Neural progenitor cell (in vitro differentiated cells): ENCODE data around the gene GNL3. TPM values are rescaled to one million over a fixed set of nuclear protein-coding genes. Genes with fewer than 3 reads are reported as not detected.

Experiments used
- DNase-seq: peaks from one replicate; pipeline ENCODE4 v3.0.0-alpha.2; 2016; ENCODE audit warnings: low spot score
- H2AFZ ChIP-seq: fragments of 200-600 bp; sonication (generic); replicated peaks from 2 replicates; pipeline ENCODE4 v1.6.1; 2016; ENCODE audit warnings: antibody characterized with exemption
- H3F3A ChIP-seq: fragments of 200-600 bp; sonication (generic); 2 replicates; pipeline ENCODE4 v1.6.1; 2016; ENCODE audit warnings: antibody characterized with exemption, low read depth
- H3K27ac ChIP-seq: fragments of 200-600 bp; sonication (generic); 2 replicates; pipeline ENCODE4 v1.5.1; 2016; ENCODE audit warnings: mild to moderate bottlenecking
- H3K27me3 ChIP-seq: fragments of 200-600 bp; sonication (generic); 2 replicates; pipeline ENCODE4 v1.6.1; 2016; ENCODE audit warnings: mild to moderate bottlenecking, moderate library complexity
- H3K36me3 ChIP-seq: fragments of 200-600 bp; sonication (generic); 2 replicates; pipeline ENCODE4 v1.5.1; 2016
- H3K4me1 ChIP-seq: fragments of 200-600 bp; sonication (generic); 2 replicates; pipeline ENCODE4 v1.6.1; 2016; ENCODE audit warnings: mixed run types
- H3K4me2 ChIP-seq: fragments of 200-600 bp; sonication (generic); 2 replicates; pipeline ENCODE4 v1.6.1; 2016
- H3K4me3 ChIP-seq: fragments of 200-600 bp; sonication (generic); 2 replicates; pipeline ENCODE4 v1.5.1; 2016
- H3K79me2 ChIP-seq: fragments of 200-600 bp; sonication (generic); 2 replicates; pipeline ENCODE4 v1.6.1; 2016; ENCODE audit warnings: low read depth
- H3K9ac ChIP-seq: fragments of 200-600 bp; sonication (generic); 2 replicates; pipeline ENCODE4 v1.6.1; 2016
- H3K9me3 ChIP-seq: fragments of 200-600 bp; sonication (generic); 2 replicates; pipeline ENCODE4 v1.5.1; 2016; ENCODE audit warnings: low read depth
- H4K20me1 ChIP-seq: fragments of 200-600 bp; sonication (generic); 2 replicates; pipeline ENCODE4 v1.6.1; 2016; ENCODE audit warnings: low read depth
- H3K27ac Mint-ChIP-seq: 3 replicates; pipeline ENCODE4 v1.8.0; 2021; ENCODE audit warnings: mixed read lengths
- H3K27me3 Mint-ChIP-seq: 2 replicates; pipeline ENCODE4 v1.8.0; 2022; ENCODE audit warnings: low read depth, mild to moderate bottlenecking, inconsistent platforms, moderate library complexity, mixed read lengths; ENCODE audit not compliant: insufficient read depth
- H3K36me3 Mint-ChIP-seq: 3 replicates; pipeline ENCODE4 v1.8.0; 2021; ENCODE audit warnings: mixed read lengths
- H3K4me1 Mint-ChIP-seq: 3 replicates; pipeline ENCODE4 v1.8.0; 2021; ENCODE audit warnings: mixed read lengths
- H3K4me3 Mint-ChIP-seq: 3 replicates; pipeline ENCODE4 v1.8.0; 2021; ENCODE audit warnings: mild to moderate bottlenecking, moderate library complexity, mixed read lengths
- H3K9me3 Mint-ChIP-seq: 3 replicates; pipeline ENCODE4 v1.8.0; 2020; ENCODE audit warnings: mixed read lengths
- EZH2 ChIP-seq: fragments of 200-600 bp; sonication (generic); IDR thresholded peaks from 2 replicates; pipeline ENCODE4 v1.6.1; 2017; ENCODE audit warnings: antibody characterized with exemption, mild to moderate bottlenecking, moderate library complexity
- EZH2phosphoT487 ChIP-seq: fragments of 200-600 bp; sonication (generic); IDR thresholded peaks from 2 replicates; pipeline ENCODE4 v1.6.1; 2017; ENCODE audit warnings: antibody characterized with exemption
- total RNA-seq: library from RNA; depleted of rRNA; stranded (reverse); fragments of >200 nt; gene quantifications from 2 replicates; pipeline ENCODE4 v1.2.3, GENCODE V29; 2015; ENCODE audit warnings: low replicate concordance
- TF ChIP-seq, protein P1 (sequence below): fragments of 200-600 bp; sonication (generic); IDR thresholded peaks from 2 replicates; pipeline ENCODE4 v1.5.1; 2017; ENCODE audit warnings: antibody characterized with exemption, mild to moderate bottlenecking

The GNL3 gene
- total RNA-seq, 1 donor from 2014 or later: 169 TPM

- no peak for DNase-seq
- peaks cover 22% of the 10 kb centered on the region for H3K36me3 Mint-ChIP-seq
- no peak overlapping the region for H3K27ac ChIP-seq
- no peak overlapping the region for H3K27ac Mint-ChIP-seq
- H3K4me2 ChIP-seq: no peak overlapping the region
- no peaks in the 10 kb centered on the region for H3K27me3 ChIP-seq
- H3K9me3 Mint-ChIP-seq: no peaks in the 10 kb centered on the region
- peaks cover 9% of the 10 kb centered on the region for H4K20me1 ChIP-seq
- H3K9me3 ChIP-seq: no peaks in the 10 kb centered on the region
- H3K4me1 ChIP-seq: peaks cover 9% of the 10 kb centered on the region
- no peak overlapping the region for H3K4me3 Mint-ChIP-seq
- no peak overlapping the region for H3K4me3 ChIP-seq
- H3K9ac ChIP-seq: no peak overlapping the region
- peaks cover 73% of the 10 kb centered on the region for H3K79me2 ChIP-seq
- no peak for TF ChIP-seq EZH2
- TF ChIP-seq EZH2phosphoT487: no peak
- TF ChIP-seq, protein P1, sequence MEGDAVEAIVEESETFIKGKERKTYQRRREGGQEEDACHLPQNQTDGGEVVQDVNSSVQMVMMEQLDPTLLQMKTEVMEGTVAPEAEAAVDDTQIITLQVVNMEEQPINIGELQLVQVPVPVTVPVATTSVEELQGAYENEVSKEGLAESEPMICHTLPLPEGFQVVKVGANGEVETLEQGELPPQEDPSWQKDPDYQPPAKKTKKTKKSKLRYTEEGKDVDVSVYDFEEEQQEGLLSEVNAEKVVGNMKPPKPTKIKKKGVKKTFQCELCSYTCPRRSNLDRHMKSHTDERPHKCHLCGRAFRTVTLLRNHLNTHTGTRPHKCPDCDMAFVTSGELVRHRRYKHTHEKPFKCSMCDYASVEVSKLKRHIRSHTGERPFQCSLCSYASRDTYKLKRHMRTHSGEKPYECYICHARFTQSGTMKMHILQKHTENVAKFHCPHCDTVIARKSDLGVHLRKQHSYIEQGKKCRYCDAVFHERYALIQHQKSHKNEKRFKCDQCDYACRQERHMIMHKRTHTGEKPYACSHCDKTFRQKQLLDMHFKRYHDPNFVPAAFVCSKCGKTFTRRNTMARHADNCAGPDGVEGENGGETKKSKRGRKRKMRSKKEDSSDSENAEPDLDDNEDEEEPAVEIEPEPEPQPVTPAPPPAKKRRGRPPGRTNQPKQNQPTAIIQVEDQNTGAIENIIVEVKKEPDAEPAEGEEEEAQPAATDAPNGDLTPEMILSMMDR: no peak
- peaks cover 4% of the 10 kb centered on the region for H3F3A ChIP-seq
- peaks cover 13% of the 10 kb centered on the region for H3K36me3 ChIP-seq
- H2AFZ ChIP-seq: no peak overlapping the region
- peaks cover 26% of the 10 kb centered on the region for H3K4me1 Mint-ChIP-seq
- peaks cover 2% of the 10 kb centered on the region for H3K27me3 Mint-ChIP-seq
These were observed 4.2 kb upstream of the GNL3 start for GRCh38 chr3:52681596-52681995.

DNA sequence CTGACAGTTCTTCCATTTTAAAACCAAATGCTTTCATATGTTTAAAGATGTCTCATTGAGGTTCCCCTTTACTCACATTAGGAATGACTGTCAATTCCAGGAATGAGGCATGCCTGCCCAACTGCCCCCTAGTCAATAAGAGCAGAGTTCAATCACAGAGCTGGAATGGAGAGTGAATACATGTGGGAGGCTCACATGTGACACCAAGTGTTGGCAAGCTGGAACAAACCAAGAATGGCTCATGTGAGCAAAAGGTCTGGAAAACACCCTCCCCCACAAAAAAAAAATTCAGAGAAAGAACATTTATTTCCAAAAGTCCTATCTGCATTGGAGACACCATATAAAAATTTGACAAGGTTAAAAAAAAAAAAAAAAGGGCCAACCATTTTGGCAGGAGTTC lies 3.8 kb upstream of the GNL3 start:
- no peak overlapping the region for H2AFZ ChIP-seq
- peaks cover 2% of the 10 kb centered on the region for H3K27me3 Mint-ChIP-seq
- peaks cover 29% of the 10 kb centered on the region for H3K4me1 Mint-ChIP-seq
- H3K36me3 Mint-ChIP-seq: peaks cover 18% of the 10 kb centered on the region
- no peaks in the 10 kb centered on the region for H3K9me3 ChIP-seq
- H3K27ac ChIP-seq: no peak overlapping the region
- peaks cover 76% of the 10 kb centered on the region for H3K79me2 ChIP-seq
- H3K36me3 ChIP-seq: peaks cover 13% of the 10 kb centered on the region
- peaks cover 12% of the 10 kb centered on the region for H3K4me1 ChIP-seq
- DNase-seq: peak; percentile 27
- no peaks in the 10 kb centered on the region for H3K27me3 ChIP-seq
- no peak overlapping the region for H3K4me3 Mint-ChIP-seq
- H3K27ac Mint-ChIP-seq: peak overlapping the region; percentile 21
- no peaks in the 10 kb centered on the region for H3K9me3 Mint-ChIP-seq
- no peak overlapping the region for H3K4me3 ChIP-seq
- TF ChIP-seq, protein P1: no peak
- no peak for TF ChIP-seq EZH2
- TF ChIP-seq EZH2phosphoT487: no peak
- peaks cover 9% of the 10 kb centered on the region for H4K20me1 ChIP-seq
- peaks cover 4% of the 10 kb centered on the region for H3F3A ChIP-seq
- no peak overlapping the region for H3K4me2 ChIP-seq
- no peak overlapping the region for H3K9ac ChIP-seq

GRCh38 chr3:52683611-52684010 lies 2.2 kb upstream of the GNL3 start:
- no peaks in the 10 kb centered on the region for H3K27me3 ChIP-seq
- no peak overlapping the region for H2AFZ ChIP-seq
- no peak overlapping the region for H3K4me3 Mint-ChIP-seq
- H3K36me3 ChIP-seq: peaks cover 20% of the 10 kb centered on the region
- peaks cover 31% of the 10 kb centered on the region for H3K4me1 Mint-ChIP-seq
- H4K20me1 ChIP-seq: peaks cover 17% of the 10 kb centered on the region
- H3K4me1 ChIP-seq: peaks cover 21% of the 10 kb centered on the region
- H3K9me3 Mint-ChIP-seq: no peaks in the 10 kb centered on the region
- H3K4me2 ChIP-seq: no peak overlapping the region
- no peak for DNase-seq
- peaks cover 2% of the 10 kb centered on the region for H3K27me3 Mint-ChIP-seq
- no peak overlapping the region for H3K4me3 ChIP-seq
- peak overlapping the region; percentile 5 for H3K27ac ChIP-seq
- H3K36me3 Mint-ChIP-seq: peaks cover 17% of the 10 kb centered on the region
- no peak overlapping the region for H3K9ac ChIP-seq
- H3K79me2 ChIP-seq: peaks cover 92% of the 10 kb centered on the region
- H3F3A ChIP-seq: peaks cover 17% of the 10 kb centered on the region
- no peak overlapping the region for H3K27ac Mint-ChIP-seq
- no peaks in the 10 kb centered on the region for H3K9me3 ChIP-seq
- TF ChIP-seq EZH2: no peak
- no peak for TF ChIP-seq EZH2phosphoT487
- TF ChIP-seq, protein P1: no peak
